Stimulated activated CD4-positive, alpha-beta T cell treated with anti-CD3 and anti-CD28 coated beads, Interleukin-1b, Interleukin-23, amount 100 ng/mL, for 48 hours (primary cell): ENCODE data around the gene HEMK1.
A peak's percentile ranks its signal among the peaks of the same experiment; 100 is the strongest.

Experiments used
- DNase-seq: peaks from one replicate; pipeline ENCODE4 v3.0.0-alpha.2; 2020

The HEMK1 gene

GRCh38 chr3:50575372-50575771, 6.0 kb downstream of the HEMK1 start:
- DNase-seq: no peak

DNA sequence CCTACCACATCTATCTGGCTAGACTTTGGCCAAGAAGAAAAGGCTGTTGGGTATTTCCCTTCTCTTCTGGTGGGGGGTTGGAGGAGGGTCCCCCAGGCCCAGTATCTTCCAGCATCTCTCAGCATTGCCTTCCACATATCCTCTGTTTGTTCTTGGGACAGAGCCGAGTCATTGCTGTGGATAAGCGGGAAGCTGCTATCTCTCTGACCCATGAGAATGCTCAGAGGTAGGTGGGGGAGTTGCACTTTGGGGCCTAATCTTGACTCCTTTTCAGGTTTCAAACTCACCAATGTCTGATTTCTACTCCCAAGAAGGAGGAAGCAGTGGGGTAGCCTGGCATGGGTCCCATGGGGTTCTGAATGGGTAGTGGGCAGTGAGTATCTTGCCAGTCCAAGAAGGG, 8.0 kb downstream of the HEMK1 start:
- DNase-seq: no peak

GRCh38 chr3:50580683-50581458, 11.5 kb downstream of the HEMK1 start:
- no peak for DNase-seq

DNA sequence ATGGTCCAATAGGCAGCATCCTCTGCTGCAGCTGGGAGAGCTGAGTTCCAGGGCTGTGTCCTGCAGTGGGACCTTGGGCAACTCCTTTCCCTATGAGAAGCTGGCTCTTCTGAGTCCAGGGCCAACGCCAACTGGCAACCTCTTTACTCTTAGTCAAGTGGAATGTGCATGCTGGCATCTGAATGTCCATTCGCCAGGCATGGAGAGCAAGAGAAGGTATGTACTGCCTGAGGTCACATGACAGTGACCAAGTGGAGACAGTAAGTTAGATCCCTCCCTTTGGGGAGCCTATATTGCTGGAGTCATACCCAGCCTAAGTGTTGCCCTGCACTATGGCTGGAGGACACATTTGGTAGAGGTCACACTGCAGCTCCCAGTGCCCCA, 12.1 kb downstream of the HEMK1 start:
- no peak for DNase-seq

DNA sequence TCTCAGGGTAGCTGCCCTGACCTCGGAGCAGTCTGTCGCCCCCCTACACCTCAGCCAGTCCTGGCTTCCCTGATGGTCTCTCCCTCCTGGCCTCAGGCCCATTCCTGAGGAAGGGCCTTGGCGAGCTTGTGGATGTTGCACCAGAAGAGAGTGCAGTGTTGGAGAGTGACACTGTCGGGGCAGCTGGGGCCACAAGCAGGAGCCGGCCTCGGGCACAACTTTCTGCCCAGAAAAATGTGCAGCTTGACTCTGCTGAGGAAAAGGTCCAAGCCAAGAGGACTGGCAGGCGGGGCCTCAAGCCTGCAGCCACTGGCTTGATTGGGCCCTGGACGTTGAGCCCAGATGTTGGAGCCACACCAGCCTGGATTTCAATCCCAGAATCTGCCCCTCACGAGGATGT, 12.8 kb downstream of the HEMK1 start:
- no peak for DNase-seq

GRCh38 chr3:50583897-50584296, 14.6 kb downstream of the HEMK1 start:
- DNase-seq: no peak

DNA sequence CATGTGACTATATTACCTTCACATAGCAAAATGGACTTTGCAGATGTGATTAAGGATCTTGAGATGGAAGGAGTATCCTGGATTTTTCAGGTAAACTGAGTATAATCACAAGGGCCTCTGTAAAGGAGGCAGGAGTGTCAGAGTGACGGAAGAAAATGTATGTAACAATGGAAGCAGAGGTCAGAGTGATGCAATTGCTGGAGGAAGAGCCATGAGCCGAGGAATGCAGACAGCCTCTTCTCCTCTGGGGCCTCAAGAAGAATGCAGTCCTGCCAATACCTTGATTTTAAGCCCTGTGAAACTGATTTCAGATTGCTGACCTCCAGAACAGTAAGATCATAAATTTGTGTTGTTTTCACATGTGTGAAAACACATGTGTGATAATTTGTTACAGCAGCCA, 15.1 kb downstream of the HEMK1 start:
- no peak for DNase-seq

DNA sequence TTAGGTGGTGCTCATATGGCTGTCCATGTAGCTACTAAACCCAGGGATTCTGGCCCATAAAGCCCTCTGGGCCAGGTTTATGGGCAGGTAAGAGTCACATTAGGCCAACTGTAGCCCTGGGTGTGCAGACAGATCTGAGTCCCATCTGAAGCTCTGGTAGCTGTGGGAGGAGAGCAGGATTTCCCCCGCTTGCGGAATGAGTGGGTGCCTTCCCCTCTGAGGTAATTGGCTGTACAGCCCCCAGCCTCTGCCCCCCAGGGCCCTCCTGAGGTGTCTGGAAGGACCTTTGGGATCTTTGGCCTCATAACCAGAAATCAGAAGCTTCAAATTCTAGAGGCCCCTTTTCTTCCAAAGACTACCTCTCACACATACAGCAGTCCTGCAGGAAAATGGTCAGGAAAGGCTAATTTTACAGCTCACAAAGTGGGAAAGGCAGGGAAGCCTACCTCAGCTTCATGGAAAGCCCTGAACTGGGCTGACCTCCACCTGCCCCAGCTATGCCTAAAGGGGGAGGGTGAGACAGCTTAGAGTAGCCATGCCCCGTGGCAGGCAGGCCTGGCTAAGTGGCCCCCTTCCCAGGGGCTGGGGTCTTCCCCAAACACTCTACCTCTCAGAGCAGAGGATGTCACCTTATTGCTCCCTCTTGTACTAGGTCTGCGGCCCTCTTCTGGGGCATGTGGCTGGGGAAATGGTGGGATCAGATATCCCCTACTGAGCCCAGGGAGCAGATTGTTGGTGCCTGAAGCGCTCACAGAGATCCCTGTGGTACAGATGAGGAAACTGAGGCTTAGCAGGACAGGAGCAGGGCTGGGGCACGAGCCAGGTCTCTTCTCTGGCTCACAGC, 16.8 kb downstream of the HEMK1 start:
- peak; percentile 75 for DNase-seq

- no peak for DNase-seq
Observed at GRCh38 chr3:50586763-50587070, 17.4 kb downstream of the HEMK1 start.

GRCh38 chr3:50587373-50587772, 18.1 kb downstream of the HEMK1 start:
- no peak for DNase-seq

- DNase-seq: peak; percentile 94
Observed at GRCh38 chr3:50587806-50588758, 18.8 kb downstream of the HEMK1 start.

GRCh38 chr3:50588759-50589433, 19.6 kb downstream of the HEMK1 start:
- DNase-seq: no peak

DNA sequence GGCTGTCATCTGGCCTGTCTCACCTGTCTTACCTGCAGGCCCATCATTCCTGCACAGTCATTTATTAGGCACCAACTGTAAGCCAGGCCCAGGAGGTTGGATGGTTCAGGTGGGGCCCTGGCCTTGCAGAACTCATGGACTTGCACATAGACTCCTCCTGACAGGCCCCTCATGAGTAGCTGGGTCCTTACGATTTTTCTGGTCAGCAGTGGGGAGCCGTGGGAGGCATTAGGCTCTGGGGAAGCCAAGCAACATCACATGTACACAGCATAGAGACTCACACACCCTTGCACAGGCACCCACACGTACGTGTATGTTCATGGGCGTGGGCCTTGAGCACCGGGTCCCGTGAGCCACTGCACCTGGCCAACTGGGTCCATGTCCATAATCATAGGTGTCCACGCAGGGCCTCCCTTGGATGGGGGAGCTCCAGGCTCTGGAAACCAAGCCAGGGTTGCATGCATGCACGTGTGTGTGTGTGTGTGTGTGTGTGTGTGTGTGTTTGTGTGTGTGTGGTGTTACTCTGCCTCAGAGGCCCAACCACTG, 21.9 kb downstream of the HEMK1 start:
- peak; percentile 61 for DNase-seq

DNA sequence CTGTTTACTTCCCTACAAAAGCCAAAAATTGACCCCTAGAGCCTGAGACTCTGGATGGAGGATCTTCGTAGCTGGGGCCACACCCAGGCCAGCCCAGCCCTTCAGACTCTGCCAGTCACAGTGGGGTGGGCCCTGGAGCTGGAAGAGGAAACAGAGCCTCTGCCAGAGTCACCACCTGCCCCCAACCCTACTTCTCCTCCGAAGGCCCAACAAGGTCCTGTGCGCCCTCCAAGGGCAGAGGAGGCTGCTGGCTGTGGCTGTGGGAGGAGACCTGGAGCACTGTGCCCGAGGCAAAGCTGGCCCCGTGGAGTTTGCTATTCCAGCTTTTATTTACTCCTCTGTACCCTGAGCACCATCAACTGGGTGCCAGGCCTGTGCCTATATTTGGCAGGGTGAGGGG, 23.2 kb downstream of the HEMK1 start:
- DNase-seq: no peak

DNA sequence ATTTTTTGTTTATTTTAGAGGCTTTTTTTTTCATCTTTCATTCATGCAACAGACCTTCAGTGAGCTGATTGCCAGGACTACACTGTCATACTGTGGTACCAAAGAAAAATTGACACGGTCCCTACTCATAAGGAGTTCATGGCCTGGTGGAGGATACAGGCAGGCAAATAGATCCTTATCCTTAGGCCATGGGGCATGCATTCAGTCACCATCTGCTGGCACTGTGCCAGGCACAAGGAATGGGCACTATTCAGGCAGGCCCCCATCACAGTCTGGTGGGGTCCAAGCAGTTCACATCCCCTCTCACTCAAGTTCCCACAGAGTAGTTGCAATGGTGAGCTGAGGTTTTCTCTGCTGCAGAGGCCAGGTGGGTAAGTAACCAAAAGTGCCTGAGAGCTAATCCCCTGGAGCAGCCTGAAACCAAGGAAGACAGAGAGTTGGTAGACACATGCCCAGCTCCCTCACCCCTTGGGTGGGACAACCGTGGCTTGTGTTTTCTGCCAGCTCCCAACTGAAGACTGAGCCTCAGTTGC, 25.0 kb downstream of the HEMK1 start:
- no peak for DNase-seq

DNA sequence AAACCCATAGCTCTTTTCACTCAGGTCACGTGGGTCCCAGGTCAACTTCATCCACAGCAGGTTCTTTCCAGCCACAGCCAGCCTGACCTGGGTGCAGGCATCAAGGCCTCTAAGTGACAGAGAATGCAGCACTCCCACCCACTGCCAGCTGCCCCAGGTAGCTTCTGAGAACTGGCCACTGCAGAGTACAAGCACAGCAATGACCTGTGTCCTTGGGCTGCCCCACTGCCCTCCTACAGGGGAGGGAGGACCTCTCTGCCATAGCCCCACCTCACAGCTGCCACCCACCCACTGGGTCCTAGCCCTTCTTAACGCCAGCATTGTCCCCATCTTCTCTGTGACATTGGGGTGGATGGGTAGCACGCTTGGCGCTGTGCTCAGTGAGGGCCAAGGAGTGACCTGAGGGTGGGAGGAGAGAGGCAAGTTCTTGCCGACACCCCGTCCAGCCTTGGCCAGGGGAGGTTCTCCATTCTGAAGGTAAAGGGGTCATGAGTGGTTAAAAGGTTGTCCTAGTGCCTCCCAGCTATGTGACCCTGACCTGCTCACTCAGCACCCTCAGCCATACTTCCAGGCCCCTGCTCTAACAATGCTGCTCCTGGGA, 29.9 kb downstream of the HEMK1 start:
- DNase-seq: no peak

- no peak for DNase-seq
Observed at GRCh38 chr3:50599716-50600118, 30.4 kb downstream of the HEMK1 start.

DNA sequence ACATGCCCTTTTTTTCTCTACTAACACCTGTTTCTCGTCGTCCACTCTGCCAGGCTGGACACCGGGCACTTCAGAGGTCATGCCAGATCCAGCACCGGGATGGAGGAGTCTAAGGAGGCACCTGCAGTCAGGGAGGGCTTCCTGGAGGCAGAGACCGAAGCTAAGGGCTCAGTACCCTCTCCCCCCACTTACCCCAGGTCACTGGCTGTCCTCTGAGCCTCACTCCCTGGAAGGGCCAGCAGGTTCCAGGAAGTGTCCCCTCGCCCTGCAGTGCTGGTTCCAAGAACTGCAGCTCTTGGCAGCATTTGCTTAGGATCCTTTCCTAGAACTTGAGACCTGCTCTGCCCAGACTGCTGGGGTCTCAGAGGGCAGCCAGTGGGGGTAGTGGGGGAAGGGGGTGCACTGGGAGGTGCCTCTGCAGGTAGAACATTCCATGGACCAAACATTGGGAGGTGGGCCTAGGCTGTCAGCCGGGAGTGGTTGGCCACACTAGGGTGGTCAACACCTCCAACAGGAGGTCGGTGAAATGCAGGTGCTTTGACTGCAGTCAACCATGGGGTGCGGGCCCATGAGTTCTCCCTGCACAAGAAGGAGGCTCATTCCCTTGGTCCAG, 30.9 kb downstream of the HEMK1 start:
- no peak for DNase-seq

DNA sequence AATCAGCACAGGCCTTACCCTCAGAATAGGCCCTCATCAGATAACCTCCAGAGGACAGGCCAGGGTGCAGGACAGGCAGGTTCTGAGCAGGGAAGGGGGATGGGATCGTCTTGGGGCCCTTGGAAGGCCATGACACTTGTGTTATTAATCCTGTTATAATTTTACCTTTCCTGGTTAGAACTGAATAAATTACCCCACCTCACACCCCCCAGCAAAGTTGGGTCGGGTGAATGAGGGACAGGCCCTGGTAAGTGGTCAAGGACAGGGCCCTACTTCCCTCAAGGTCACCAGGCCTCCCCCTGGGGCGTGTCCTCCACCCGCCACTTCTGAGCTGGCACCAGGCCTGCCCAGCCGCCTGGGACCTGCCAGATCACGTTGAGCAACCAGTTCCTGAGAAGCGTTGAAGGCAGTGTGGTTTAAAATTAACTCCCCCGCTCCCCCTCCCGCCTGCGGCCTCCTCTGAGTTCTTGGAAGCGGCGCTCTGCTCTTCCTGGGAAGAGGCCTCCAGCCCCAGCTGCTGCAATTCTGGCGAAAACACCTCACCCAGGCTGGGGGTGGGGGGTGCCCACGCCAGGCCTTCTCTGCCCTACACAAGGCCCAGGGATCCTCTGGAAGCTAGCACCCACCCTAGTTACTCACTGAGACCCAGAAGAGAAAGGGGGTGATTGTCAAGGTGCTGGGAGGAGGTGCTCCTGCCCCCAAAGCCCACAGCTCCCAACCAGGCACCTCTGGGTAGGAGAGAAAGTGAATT, 31.7 kb downstream of the HEMK1 start:
- DNase-seq: peak; percentile 97

GRCh38 chr3:50602595-50603191, 33.4 kb downstream of the HEMK1 start:
- no peak for DNase-seq
